Inflammatory macrophage treated with lipopolysaccharide for 1 hour (primary cell): ENCODE data around the gene MNX1.

Experiments used
- DNase-seq, 2 donors: peaks; one replicate each; pipeline ENCODE4 v3.0.0-alpha.2; 2020 to 2022

MNX1 gene

DNA sequence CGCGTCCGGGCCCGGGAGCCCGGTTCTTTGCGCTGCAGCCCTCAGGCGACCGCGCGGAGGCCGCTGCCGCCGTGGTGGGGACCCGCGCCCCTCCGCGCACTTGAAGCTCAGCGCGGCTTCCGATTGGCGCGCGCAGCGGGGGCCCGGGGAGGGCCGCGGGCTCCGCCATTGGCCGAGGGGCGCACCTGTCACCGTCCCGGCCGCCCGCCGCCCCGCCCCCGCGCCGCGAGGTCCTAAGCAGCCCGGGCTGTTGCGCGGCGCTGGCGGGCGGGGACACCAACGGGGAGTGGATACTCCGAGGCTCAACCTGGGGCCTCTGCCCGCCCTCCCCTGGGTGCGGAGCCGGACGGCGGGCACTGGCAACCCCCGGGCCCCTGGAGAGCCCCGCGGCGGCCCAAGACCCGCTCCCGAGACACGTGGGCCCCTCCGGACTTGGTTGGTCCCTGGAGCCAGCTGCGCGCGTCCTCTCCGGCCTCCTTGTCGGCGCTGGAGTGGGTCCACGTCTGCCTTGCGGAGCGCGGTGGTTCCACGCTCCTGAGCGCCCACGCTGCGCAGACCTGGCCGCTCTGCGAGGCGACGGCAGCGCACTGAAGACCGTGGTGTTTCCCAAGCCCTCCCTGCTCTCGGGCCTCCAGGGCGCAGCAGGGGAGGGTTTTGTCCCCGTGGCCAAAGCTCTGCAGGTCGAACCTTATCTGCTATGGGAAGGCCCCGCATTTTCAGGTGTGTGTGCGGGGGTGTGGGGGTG lies at the start of gene MNX1:
Gene MNX1 (minus strand): TSS at position 76 of the 745 bp plus-strand sequence. CDS start 313 bp downstream, outside the sequence.
- DNase-seq, result no peak

DNA sequence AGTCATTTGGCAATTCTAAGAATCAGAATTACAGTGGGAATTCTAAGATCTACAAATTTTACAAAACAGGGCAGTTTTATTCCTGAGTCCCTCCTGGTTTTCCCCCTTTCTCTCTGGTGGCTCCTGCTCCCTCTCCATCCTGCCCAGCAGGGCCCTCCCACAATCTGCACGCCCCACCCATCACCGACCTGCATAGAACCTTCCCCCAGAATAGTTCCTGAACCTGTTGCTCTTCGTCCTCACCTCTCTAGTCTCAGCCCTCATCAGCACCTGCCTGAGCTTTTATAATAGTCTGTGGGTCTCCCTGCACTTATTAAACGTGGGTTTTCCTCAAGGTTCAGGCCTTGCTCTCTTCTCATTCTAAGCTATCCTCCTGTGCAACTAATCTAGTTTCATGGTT lies 49.1 kb upstream of the MNX1 start:
- DNase-seq, result no peak

DNA sequence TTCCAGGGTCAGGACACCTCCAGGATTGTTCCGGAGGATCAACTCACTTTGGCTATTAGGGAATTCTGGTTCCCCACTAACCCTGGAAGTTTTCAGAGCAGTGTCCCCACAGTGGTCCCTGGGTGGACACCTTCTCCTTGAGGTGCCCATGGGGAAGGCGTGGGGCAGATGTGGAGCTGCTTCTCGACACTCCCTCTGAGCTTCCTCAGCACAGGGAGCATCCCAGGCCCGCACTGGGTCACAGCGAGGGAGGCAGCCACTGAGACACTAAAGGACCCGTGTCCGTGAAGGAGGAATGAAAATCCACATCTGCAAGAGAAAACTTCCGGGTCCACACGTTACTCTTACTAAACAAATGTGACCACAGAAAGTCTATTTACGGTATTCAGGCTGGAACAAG lies 48.2 kb upstream of the MNX1 start:
- DNase-seq, result no peak

DNA sequence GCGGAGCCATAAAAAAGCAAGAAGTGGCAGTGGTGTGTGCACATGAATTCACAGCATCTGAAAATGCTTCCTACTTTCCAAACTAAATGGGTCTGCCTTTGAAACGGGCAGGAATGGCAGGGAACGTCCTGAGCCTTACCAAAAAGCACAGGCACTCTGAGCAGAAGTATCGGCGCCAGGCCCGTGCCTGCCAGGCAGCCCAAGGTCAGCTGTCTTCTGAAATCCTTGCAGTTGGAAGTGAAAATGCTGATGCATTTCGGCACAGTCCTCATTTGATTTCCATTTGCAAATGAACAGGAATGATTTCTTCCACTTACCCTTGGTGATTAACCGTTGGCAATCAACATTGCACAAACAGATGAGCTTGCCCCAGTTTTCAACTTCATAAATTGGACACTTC lies 47.6 kb upstream of the MNX1 start:
- no peak for DNase-seq

DNA sequence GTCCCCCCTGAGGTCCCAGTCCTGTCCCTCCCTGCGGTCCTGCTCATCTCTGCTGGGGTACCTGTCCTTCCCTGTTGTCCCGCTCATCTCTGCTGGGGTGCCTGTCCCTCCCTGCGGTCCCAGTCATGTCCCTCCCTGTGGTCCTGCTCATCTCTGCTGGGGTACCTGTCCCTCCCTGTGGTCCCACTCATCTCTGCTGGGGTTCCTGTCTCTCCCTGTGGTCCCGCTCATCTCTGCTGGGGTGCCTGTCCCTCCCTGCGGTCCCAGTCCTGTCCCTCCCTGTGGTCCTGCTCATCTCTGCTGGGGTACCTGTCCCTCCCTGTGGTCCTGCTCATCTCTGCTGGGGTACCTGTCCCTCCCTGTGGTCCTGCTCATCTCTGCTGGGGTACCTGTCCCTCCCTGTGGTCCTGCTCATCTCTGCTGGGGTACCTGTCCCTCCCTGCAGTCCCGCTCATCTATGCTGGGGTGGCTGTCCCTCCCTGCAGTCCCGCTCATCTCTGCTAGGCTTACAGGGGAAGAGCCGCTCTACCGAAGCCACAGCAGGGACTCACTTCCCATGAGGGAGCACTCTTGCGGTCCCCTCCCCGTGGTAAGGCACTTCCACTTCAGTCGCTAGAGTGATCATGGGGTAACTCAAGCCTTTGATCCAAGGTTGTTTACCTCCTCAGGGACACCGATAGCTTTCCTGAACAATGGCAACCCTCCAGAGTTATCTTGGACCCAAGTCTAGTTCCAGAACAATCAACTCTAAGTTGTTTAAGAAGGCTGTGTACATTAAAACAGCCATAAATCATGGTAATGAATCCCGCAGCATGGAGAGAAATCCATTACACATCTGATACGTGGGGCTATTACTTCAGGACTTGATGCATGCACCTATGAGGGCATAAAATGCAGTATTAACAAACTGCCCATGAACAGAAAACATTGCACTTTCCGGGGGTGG lies 46.8 kb upstream of the MNX1 start:
- no peak for DNase-seq

DNA sequence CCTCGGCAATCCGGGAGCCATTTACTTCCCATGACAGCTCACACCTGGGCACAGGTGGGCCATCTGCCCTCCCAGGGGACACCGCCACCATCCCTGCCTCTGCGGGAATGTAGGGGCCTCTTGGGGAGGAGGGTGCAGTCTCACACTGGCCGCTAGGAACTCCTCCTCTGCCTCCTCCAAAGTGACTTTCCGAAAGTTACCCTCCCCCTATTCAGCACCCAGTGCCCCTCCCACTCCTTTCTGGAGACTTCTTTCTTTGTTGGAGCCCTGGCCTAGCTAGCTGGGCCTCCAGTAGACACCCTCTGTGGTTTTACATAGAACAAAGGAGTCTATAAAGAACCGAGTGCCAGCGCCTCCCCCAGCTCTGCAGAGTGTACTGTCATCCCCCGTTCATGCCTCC lies 45.8 kb upstream of the MNX1 start:
- DNase-seq, result no peak

DNA sequence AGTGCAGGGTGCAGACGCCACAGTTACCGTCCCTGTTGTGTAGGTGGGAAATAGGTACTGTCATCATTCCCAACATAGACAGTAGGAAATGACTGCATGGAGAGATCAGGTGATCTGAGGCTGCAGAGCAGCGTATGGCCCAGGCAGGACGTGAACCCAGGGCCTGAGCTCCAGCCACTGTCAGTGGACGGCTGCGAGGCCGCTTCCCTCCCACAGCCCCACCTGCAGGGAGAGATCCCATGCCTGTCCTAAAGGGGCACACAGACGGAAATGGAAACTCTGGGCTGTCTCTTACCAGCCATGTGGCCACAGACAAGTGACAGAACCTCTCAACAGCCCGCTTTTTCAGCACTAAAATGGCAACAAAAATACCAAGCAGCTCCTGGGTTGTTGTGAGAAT lies 44.5 kb upstream of the MNX1 start:
- DNase-seq, result no peak

DNA sequence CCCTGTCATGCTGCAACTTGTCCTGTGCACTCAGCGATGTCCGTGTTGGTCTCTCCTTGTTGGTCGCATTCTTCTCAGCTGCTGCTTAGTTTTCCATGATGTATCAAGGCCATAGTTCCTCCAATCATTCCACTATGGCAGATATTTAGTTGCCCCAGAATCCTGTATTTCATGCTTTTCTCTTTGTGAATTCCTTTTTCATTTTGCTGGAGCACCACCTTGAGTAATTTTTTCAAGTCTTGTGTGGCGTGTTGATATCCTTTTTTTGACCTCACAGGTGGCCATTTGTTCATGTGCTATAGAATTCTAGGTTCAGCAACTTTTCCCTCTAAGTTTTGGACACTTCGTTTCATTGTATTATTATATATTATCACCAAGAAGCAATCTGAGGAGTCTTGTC lies 42.7 kb upstream of the MNX1 start:
- no peak for DNase-seq

DNA sequence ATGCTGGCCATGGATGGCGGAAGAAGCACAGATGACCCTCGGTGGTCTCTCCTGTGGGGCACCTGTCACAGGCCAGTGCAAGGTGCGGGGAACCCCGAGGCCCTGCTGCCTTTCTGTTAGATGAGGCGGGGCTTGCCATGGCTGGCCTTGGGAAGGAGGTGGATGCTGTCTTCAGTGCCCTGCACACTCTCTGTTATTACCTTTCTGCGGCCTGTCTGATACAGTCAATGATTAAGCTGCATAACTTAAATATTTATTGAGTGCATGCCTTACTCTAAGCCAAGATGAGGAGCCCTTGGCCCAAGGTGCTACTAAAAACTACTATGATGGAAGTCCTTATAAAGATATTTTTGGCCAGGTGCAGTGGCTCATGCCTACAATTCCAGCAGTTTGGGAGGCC lies 36.7 kb upstream of the MNX1 start:
- DNase-seq, result no peak

DNA sequence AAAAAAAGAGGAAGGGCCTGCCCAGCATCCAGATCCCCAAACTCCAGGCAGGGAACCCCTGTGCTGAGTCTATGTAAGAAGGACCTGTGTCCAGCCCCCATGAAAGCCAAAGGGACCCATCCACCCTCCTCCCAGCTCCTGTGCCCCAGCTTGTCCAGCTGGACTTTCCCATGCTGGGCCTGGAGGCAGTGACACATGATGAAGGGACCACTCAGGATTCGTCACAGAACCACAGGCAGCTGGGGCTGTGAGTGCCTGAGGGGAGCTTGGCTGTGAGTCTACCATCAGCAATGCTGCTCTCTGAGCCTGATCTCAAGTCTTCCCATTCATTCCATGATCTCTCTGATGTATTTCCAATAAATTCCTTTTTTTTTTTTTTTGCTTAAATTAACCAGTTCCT lies 36.2 kb upstream of the MNX1 start:
- DNase-seq, result no peak

DNA sequence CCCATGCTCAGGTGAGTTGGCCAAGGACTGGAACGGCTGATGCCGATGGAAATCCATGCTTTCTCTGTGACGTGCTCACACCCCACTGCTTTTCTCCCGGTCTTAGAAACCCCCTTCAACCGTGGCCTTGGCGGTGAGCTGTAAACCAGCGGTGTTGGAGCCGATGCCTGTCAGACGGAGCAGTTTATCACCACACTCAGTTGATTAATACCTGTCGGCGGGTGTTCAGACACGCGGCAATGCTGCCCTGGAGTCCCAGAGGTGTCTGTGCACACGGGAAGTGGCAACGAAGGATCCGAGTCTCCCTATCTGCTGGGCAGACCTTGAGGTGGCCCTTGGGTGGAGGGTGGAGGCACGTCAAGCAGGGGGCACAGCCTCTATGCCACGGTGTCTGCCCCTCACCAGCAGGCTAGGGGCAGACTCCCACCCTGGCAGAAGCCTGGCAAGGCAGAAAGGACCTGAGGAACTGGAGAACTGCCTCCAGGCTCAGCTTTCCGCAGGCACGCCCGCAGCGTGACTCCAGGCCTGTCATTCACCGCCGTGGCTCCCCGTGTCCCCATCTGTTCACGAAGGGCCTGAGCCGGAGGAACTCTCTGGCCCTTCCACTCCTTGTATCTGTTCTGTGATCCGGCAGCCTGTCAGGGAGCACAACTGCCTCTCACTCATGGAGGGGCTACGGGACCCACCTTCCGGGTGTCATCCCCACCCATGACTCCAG lies 34.6 kb upstream of the MNX1 start:
- DNase-seq, result no peak

DNA sequence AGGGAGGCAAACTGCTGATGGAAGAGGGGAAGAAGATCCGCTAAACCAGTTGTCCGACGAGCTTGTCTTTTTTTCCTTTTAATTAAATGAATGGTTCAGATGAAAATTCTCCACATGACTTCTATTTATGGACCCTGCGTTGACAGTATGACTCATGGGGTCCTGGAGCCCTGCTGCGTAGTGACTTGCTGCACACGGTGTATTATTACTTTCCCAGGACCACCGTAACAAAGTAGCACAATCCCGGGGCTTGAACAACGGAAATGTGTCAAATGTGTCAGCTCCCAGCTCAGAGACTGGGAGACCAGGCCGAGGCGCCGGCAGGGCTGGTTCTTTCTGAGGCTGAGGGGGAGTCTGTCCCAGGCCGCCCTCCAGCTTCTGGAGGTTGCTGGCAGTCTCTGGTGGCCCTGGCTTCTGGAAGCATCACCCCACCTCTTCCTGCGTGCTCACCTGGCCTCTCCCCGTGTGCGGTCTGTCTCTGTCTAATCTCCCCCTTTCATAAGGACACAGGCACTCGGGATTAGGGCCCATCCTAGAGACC lies 33.8 kb upstream of the MNX1 start:
- DNase-seq, result no peak

DNA sequence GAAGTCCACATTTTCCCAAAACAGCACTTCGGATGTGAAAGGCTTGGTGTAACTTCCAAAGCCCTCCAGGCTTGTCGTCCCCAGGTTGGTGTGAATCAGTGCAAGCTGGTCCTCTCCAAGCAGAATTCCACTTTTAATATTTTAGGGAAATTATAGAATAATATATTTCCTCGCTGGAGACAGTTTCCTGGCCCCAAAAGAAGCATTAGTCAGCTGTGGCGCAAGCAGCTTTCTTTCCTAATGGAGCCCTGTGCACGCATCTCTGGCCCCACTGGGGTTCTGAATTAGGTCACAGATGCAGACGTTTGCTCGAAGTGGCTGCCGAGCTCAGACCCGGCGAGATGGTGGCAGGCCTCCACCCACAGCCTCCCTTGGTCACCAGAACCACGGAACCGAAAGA lies 33.3 kb upstream of the MNX1 start:
- DNase-seq, result no peak

DNA sequence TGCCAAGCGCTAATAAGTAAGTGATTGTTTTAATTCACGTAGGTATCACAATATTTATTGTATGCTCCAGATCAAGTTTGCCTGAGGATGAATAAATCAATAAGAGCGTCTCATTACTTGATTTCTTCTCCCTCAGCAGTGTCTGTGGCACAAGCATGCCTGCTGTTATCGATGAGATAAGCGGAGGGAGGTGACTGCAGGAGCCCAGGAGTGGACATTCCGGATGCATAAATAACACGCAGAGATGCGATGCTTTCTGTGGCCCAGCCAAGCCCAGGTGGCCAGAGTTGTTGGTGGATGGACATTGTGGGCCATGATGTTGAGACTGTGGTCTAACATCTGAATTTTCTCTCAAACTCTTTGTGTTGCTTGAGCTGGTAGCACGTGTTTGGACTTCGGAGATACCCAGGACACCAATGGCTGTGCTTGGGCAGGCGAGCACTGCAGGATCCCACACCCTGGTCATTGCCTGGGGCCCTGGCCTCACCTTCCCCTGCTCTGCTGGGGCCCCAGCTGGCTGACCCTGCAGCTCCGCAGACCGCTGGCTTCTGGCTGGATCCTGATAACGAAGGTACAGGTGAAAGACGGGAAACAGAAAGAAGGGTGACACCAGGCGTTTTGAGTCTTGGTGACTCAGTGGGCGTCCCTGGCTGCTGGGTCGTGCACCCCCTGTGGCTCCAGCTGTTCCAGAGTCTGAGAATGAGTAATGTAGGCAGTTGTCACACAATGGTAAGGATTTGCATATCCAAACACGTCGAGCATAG lies 31.2 kb upstream of the MNX1 start:
- no peak for DNase-seq

DNA sequence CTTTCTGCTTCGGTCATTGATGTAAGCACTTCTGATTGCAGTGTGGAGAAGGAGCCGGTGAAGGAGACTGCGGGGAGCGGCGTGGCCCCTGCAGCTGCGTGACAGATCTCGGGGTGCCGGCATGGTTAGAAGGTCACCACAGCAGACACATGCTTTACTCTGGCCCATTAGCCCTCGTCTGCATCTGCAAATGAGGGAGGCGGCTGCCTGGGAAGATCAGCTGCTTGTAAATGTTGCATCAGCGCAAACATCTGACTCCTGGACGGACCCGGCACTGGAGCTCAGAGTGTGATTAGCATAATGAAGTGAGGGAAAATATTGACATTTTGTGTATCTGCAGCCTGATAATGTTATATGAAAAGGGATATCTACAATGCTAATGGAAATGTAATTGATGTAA lies 30.5 kb upstream of the MNX1 start:
- no peak for DNase-seq

DNA sequence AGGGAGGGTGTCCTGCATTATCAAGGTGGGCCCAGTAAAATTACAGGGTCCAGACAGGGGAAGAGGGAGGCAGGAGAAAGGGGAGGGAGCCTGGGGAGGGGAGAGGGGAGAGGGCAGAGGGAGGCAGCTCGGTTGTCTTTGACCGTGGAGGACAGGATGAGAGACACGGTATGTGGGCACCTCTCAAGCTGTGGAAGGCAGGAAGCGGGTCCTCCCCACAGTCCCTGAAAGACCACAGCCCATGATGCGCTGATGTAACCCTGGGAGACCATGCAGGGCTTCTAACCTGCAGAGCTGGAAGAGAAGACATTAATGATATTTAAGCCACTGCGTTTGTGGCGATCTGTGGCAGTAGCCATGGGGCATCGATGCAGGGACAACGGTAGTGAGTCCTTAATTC lies 27.2 kb upstream of the MNX1 start:
- no peak for DNase-seq

DNA sequence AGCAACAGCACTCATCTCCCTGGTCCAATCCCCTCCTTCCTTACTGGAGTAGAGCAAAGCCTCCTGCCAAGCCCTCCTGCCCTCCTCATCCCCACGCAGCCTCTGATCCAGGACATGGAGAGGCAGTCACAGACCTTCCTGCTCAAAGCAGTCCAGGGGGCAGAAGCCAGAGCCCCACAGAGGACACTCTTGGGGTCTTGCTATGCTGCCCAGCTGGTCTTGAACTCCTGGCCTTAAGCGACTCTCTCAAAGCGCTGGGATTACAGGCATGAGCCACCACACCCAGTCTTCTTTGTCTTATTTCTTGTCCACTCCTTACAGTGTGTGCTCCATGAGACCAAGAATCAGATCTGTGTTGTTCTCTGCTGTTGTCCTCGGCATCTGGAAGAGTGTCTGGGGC lies 26.6 kb upstream of the MNX1 start:
- DNase-seq, result no peak

DNA sequence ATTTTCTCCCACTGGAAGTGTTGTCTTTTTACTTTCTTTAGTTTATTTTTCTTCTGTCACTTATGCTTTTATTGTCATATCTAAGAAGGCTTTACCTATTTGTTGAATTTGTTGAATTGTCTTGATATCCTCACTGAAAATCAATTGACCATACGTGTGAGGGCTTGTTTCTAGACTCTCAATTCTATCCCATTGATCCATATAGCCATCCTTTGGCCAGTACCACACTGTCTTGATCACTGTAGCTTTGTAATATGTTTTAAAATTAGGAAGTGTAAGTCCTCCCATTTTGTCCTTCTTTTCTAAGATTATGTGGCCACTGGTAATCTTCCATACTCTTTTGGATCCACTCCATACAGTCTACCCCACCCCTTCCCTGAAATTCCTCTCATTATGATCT lies 25.5 kb upstream of the MNX1 start:
- no peak for DNase-seq

DNA sequence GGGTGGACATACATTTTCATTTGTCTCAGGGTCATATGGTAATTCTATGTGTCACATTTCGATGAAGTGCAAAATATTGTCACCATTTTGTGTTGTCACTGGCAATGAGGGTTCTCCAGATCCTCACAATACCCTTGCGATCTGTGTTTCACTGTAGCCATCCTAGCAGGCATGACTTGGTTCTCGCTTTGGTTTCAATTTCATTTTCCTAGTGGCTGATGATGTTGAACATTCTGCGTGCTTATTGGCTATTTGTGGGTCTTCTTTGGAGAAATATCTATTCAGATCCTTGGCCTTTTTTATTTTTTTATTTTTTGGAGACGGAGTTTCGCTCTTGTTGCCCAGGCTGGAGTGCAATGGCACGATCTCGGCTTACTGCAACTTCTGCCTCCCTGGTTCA lies 24.8 kb upstream of the MNX1 start:
- DNase-seq, result no peak

DNA sequence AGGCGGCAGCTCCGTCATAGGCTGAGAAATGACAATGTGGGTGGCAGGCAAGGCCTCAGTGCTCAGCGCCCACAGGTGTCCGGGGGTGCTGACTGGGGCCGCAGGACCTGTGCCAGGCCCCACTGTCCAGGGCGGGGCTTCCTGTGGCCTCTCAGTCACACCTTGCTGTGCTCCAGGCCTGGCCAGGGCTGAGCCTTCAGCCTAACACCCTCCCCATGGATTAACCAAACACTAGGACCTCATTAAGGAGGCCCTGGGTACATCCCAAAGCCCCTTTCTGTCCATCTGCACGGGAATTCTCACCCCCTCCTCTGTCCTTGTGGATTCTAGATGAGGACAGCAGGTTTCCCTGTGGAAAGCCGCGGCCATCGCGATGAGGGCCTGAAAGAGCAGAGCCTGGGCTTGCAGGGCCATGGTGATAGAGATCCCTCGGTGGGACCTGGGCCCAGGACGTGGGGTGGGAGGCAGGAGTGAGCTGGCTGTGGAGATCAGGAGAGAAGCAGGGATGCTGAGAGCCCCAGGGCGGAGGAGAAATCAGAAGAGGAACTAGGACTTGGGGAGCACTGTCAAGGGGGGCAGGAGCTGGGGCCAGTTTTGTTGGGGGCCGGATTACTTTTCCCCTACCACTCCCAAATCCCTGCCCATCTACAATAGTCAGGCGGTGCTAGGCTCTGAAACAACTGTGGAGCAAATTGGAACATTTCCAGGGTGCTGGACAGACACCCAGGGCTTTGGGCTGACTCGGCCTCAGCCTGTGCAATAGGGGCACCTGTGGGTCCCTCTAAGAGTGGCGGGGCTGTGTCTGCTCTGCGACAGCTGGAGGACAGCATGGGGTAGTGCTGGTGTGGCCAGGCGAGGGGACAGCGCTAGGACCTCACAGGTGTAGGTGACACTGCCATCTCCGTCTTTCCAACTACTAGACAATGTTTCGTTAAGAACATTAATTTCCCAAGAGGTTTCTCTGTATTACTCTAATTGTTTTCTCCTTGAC lies 23.3 kb upstream of the MNX1 start:
- DNase-seq, result no peak
